Measurements from ENCODE around the gene ST8SIA3. TPM values are rescaled to one million over a fixed set of nuclear protein-coding genes. Genes with fewer than 3 reads are reported as not detected.
"Not testable (repeated sequence)": the region's sequence is repeated elsewhere in the genome, so short reads cannot be mapped to it uniquely, and the experiment has no call there.

ST8SIA3 gene
- total RNA-seq, 1 donor from 2014 or later, result not detected

DNA sequence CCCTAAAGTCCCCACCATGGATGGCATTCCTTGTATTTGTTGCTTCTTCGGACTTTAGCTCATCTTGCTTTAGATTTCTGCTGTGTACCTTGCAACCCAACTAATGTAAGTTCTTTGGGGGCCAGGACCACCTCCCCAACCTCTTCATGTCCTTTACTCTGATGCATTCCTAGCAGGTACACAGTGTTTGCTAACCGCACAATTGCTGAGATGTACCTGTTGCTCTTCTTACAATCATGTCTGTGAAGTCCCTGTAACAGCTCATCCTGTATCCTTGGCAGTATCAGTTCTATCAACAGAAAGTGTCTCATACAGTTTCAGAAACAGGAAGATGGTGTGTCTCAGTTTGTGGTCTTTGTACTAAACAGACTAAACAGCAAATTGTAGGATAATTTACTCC, 24.1 kb downstream of the ST8SIA3 start:
- H3K9me3 Mint-ChIP-seq, result no peaks in the 10 kb centered on the region
- ChIA-PET POLR2A (no interaction called here), CTCF (no interaction called here)
- H3K27me3 Mint-ChIP-seq, result peaks cover 13% of the 10 kb centered on the region
- no peaks in the 10 kb centered on the region for H3K4me1 Mint-ChIP-seq
- DNase-seq (no peak), ATAC-seq (ENCODE audit: low read depth) (no peak)
- TF ChIP-seq, protein P1, sequence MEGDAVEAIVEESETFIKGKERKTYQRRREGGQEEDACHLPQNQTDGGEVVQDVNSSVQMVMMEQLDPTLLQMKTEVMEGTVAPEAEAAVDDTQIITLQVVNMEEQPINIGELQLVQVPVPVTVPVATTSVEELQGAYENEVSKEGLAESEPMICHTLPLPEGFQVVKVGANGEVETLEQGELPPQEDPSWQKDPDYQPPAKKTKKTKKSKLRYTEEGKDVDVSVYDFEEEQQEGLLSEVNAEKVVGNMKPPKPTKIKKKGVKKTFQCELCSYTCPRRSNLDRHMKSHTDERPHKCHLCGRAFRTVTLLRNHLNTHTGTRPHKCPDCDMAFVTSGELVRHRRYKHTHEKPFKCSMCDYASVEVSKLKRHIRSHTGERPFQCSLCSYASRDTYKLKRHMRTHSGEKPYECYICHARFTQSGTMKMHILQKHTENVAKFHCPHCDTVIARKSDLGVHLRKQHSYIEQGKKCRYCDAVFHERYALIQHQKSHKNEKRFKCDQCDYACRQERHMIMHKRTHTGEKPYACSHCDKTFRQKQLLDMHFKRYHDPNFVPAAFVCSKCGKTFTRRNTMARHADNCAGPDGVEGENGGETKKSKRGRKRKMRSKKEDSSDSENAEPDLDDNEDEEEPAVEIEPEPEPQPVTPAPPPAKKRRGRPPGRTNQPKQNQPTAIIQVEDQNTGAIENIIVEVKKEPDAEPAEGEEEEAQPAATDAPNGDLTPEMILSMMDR (IDR thresholded peaks at IDR 0.05), result no peak
- intact Hi-C loops (cut with micrococcal nuclease), result no loop called here
- H3K4me3 Mint-ChIP-seq, result no peak overlapping the region
- H3K36me3 Mint-ChIP-seq (ENCODE audit: low read depth), result no peaks in the 10 kb centered on the region
- no peak overlapping the region for H3K27ac Mint-ChIP-seq

DNA sequence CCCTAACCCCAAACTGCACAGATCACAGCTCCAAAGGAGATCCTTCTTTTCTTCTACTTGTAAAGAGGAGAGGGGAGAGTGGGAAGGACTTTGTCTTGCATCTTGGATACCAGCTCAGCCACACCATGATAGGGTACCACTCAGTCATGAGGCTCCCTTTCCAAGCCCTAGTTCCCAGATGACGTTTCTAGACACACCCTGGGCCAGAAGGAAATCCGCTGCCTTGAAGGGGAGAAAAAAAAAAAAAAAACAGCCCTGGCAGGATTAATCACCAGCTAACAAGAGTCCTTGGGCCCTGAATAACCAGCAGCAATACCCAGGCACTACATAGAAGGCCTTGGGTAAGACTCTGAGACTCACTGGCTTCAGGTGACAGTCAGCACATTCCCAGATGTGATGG, 36.9 kb downstream of the ST8SIA3 start:
- Mint-ChIP-seq H3K27me3 (peaks cover 11% of the 10 kb centered on the region), H3K27ac (no peak overlapping the region), H3K4me3 (no peak overlapping the region), H3K4me1 (no peaks in the 10 kb centered on the region), H3K36me3 (ENCODE audit: low read depth) (no peaks in the 10 kb centered on the region), H3K9me3 (no peaks in the 10 kb centered on the region)
- DNase-seq (no peak), ATAC-seq (ENCODE audit: low read depth) (no peak)
- intact Hi-C loops (cut with micrococcal nuclease), result no loop called here
- POLR2A ChIA-PET, result no interaction called here
- CTCF ChIA-PET, result no interaction called here
- TF ChIP-seq, protein P1 (IDR thresholded peaks at IDR 0.05), result no peak

GRCh38 chr18:57390044-57390443, 37.7 kb downstream of the ST8SIA3 start:
- no peaks in the 10 kb centered on the region for H3K9me3 Mint-ChIP-seq
- H3K27me3 Mint-ChIP-seq, result peaks cover 11% of the 10 kb centered on the region
- CTCF ChIA-PET, result no interaction called here
- TF ChIP-seq, protein P1 (IDR thresholded peaks at IDR 0.05), result no peak
- ATAC-seq (ENCODE audit: low read depth) (no peak), DNase-seq (no peak)
- no peak overlapping the region for H3K27ac Mint-ChIP-seq
- H3K4me3 Mint-ChIP-seq, result no peak overlapping the region
- H3K36me3 Mint-ChIP-seq (ENCODE audit: low read depth), result no peaks in the 10 kb centered on the region
- no peaks in the 10 kb centered on the region for H3K4me1 Mint-ChIP-seq
- intact Hi-C loops (cut with micrococcal nuclease), result no loop called here
- POLR2A ChIA-PET, result no interaction called here

GRCh38 chr18:57394749-57395148, 42.4 kb downstream of the ST8SIA3 start:
- DNase-seq; H3K36me3 Mint-ChIP-seq (ENCODE audit: low read depth); ATAC-seq (ENCODE audit: low read depth); H3K4me3 Mint-ChIP-seq; CTCF ChIA-PET; H3K27me3 Mint-ChIP-seq; H3K9me3 Mint-ChIP-seq; H3K4me1 Mint-ChIP-seq; POLR2A ChIA-PET; H3K27ac Mint-ChIP-seq; intact Hi-C loops (cut with micrococcal nuclease): not testable (repeated sequence)

DNA sequence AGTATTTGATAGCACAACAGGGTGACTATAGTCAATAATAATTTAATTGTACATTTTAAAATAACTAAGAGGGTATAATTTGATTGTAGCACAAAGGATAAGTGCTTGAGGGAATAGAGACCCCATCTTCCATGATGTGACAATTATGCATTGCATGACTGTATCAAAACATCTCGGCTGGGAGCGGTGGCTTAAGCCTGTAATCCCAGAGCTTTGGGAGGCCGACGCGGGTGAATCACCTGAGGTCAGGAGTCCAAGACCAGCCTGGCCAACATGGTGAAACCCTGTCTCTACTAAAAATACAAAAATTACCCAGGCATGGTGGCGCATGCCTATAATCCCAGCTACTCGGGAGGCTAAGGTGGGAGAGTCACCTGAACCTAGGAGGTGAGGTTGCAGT, 44.5 kb downstream of the ST8SIA3 start:
- POLR2A ChIA-PET; H3K9me3 Mint-ChIP-seq; intact Hi-C loops (cut with micrococcal nuclease); H3K27ac Mint-ChIP-seq; H3K36me3 Mint-ChIP-seq (ENCODE audit: low read depth); H3K4me1 Mint-ChIP-seq; CTCF ChIA-PET; ATAC-seq (ENCODE audit: low read depth); DNase-seq; H3K4me3 Mint-ChIP-seq; H3K27me3 Mint-ChIP-seq: not testable (repeated sequence)

DNA sequence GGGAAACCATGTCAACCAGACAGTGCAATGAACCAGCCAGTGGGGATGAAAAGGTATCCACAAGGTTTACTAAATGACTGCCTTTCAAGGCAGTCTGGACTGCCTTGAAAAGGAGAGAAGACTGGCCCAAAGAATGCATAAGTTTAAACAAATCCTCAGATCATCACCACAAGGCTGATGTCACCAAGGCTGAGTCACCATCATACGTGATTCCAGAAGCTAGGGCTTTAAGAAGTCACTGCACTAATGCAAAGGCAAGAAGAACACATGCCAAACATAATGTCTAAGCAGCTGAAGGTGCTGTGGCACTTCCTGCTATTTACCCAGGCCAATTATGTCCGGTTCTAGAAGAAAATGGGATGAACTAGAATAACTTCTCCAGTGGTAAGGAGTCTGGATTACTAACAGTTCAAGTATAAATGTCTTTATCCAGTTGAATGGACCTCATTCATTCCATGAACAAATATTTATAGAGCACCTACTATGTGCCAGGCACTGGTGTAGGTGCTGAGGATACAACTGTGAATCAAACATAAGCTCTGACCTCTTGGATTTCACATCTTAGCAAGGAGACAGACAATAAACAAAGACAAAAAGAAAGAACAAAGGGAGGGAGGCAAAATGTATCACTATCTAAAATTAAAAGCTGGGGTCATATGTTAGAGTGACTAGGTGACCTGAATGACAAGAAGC, 45.2 kb downstream of the ST8SIA3 start:
- TF ChIP-seq, protein P1 (IDR thresholded peaks at IDR 0.05), result no peak
- no peak overlapping the region for H3K4me3 Mint-ChIP-seq
- POLR2A ChIA-PET, result no interaction called here

More for the DNA sequence above, 45.2 kb downstream of the ST8SIA3 start:
- Mint-ChIP-seq H3K36me3 (ENCODE audit: low read depth) (no peaks in the 10 kb centered on the region), H3K27me3 (peaks cover 7% of the 10 kb centered on the region), H3K4me1 (no peaks in the 10 kb centered on the region), H3K9me3 (peaks cover 9% of the 10 kb centered on the region), H3K27ac (no peak overlapping the region)
- CTCF ChIA-PET, result no interaction called here
- no peak for ATAC-seq (ENCODE audit: low read depth)
- intact Hi-C loops (cut with micrococcal nuclease), result no loop called here
- DNase-seq, result no peak

Data from activated B cell treated with CpG ODN at 0.5 μM for 24 hours (primary cell).